ENCODE data around the gene EFHD1. TPM values are rescaled to one million over a fixed set of nuclear protein-coding genes. Genes with fewer than 3 reads are reported as not detected.
"Not testable (repeated sequence)": the region's sequence is repeated elsewhere in the genome, so short reads cannot be mapped to it uniquely, and the experiment has no call there.

The EFHD1 gene
- total RNA-seq, 4 donors from 2014 or later, result 13.3 to 23.7 (median 15.3) TPM

DNA sequence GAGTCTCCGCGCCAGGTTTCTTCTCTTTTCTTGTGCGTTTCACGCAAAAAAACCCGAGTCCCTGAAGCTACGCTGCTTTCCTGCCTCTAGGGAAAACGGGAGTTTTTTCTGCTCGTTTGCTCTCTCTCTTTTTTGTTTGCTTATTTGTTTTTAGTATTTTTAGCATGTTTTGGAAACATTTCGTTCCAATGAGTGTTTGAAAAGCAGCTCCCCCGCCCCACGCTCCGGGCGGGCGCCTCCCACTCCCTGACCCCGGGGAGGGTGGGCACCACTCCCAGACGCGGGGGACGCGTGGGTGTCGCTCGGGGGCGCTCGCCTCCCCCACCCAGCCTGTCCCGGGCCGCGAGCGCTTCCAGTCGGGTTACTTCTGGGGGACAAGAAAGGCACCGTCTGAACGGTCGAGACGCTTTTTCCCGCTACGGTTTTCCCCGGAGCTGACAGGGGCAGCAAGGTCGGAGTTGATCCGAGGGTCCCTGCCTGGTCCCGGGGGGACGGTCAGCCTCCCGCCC is 446 bp upstream of the EFHD1 start:
- Histone ChIP-seq H3K27me3 (peaks cover 9 to 76% (median 25%) of the 10 kb centered on the region in 4 donors), H3K9me3 (no peaks in the 10 kb centered on the region), H3K36me3 (no peaks in the 10 kb centered on the region), H3K4me1 (peaks cover 6 to 30% (median 28%) of the 10 kb centered on the region in 4 donors), H3K27ac (replicated peaks in 1 of 4) (peak overlapping the region; percentile 65 to 83 (median 76)), H3K4me3 (peak overlapping the region; percentile 57 to 78 (median 66))
- no peak for DNase-seq (ENCODE audit: extremely low spot score)
- 4% methylated on average over 30 of the region's 40 CpGs for WGBS
- TF ChIP-seq POLR2AphosphoS5 (IDR thresholded peaks at IDR 0.05), result peak in 1 of 2 donors; percentile 45
- TF ChIP-seq, protein P1, sequence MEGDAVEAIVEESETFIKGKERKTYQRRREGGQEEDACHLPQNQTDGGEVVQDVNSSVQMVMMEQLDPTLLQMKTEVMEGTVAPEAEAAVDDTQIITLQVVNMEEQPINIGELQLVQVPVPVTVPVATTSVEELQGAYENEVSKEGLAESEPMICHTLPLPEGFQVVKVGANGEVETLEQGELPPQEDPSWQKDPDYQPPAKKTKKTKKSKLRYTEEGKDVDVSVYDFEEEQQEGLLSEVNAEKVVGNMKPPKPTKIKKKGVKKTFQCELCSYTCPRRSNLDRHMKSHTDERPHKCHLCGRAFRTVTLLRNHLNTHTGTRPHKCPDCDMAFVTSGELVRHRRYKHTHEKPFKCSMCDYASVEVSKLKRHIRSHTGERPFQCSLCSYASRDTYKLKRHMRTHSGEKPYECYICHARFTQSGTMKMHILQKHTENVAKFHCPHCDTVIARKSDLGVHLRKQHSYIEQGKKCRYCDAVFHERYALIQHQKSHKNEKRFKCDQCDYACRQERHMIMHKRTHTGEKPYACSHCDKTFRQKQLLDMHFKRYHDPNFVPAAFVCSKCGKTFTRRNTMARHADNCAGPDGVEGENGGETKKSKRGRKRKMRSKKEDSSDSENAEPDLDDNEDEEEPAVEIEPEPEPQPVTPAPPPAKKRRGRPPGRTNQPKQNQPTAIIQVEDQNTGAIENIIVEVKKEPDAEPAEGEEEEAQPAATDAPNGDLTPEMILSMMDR (IDR thresholded peaks at IDR 0.05), result no peak
- TF ChIP-seq POLR2A (IDR thresholded peaks at IDR 0.05; ENCODE audit: low read depth), result no peak
- intact Hi-C loops (cut with DNase I), result no loop called here

GRCh38 chr2:232634206-232635150 is 1.1 kb downstream of the EFHD1 start:
- TF ChIP-seq EP300 (IDR thresholded peaks at IDR 0.05) (no peak), POLR2A (IDR thresholded peaks at IDR 0.05; ENCODE audit: low read depth) (no peak), POLR2AphosphoS5 (IDR thresholded peaks at IDR 0.05) (no peak)
- TF ChIP-seq, protein P1 (IDR thresholded peaks at IDR 0.05), result no peak
- H3K27me3 ChIP-seq, result peaks cover 9 to 66% (median 25%) of the 10 kb centered on the region in 4 donors
- no peaks in the 10 kb centered on the region for H3K36me3 ChIP-seq
- intact Hi-C loops (cut with DNase I), result no loop called here
- peak overlapping the region; percentile 65 to 83 (median 76) for H3K27ac ChIP-seq (replicated peaks in 1 of 4)
- peaks cover 6 to 30% (median 28%) of the 10 kb centered on the region in 4 donors for H3K4me1 ChIP-seq
- WGBS, result 18% methylated on average over 34 of the region's 61 CpGs
- no peak for DNase-seq (ENCODE audit: extremely low spot score)
- H3K4me3 ChIP-seq, result peak overlapping the region; percentile 57 to 78 (median 66)
- H3K9me3 ChIP-seq, result no peaks in the 10 kb centered on the region

DNA sequence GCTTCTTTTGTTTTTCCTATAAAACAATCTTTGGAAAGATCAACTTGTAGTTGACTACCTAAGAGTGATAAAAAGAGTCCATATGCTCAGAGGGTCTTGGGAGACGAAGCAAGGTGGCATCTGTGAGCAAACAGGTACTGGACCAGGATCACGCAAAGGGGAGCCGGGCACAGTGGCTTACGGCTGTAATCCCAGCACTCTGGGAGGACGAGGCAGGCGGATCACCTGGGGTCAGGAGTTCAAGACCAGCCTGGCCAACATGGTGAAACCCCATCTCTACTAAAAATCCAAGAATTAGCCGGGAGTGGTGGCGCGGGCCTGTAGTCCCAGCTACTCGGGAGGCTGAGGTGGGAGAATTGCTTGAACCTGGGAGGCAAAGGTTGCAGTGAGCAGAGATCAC is 2.0 kb downstream of the EFHD1 start:
- H3K9me3 ChIP-seq; H3K36me3 ChIP-seq; intact Hi-C loops (cut with DNase I); DNase-seq (ENCODE audit: extremely low spot score): not testable (repeated sequence)
- Histone ChIP-seq H3K27me3 (peaks cover 9 to 58% (median 24%) of the 10 kb centered on the region in 4 donors), H3K4me3 (peak overlapping the region; percentile 57 to 78 (median 66)), H3K27ac (replicated peaks in 1 of 4) (peak overlapping the region in 2 of 4 donors; percentile 78 to 83), H3K4me1 (peaks cover 6 to 30% (median 28%) of the 10 kb centered on the region in 4 donors)
- WGBS, result 94% methylated on average over 10 of the region's 10 CpGs

DNA sequence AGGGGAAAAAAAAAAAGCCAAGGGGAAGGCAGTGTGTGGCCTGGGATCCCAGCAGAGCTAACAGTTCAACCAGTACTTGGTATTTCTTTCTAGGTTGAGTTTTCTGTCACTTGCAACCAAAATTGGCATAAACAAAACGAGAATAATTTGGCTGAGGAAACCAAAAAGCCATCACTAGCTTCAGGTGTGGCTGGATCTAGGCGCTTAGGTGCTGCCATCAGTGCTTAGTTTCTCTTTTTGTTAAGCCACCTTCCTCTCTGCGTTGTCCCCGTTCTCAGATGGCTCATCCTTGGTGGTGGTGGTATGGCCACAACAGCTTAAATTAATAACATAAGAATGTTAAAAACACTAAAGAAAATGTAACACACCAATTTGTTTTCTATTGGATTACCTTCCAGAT is 2.4 kb downstream of the EFHD1 start:
- no peak for TF ChIP-seq POLR2AphosphoS5 (IDR thresholded peaks at IDR 0.05)
- DNase-seq (ENCODE audit: extremely low spot score), result no peak
- Histone ChIP-seq H3K27me3 (peaks cover 9 to 54% (median 24%) of the 10 kb centered on the region in 4 donors), H3K27ac (replicated peaks in 1 of 4) (no peak overlapping the region), H3K36me3 (no peaks in the 10 kb centered on the region), H3K9me3 (no peaks in the 10 kb centered on the region), H3K4me3 (peak overlapping the region in 3 of 4 donors; percentile 57 to 78 (median 74)), H3K4me1 (peaks cover 6 to 30% (median 28%) of the 10 kb centered on the region in 4 donors)
- WGBS, result 96% methylated on average over 4 of the region's 4 CpGs
- intact Hi-C loops (cut with DNase I), result no loop called here

GRCh38 chr2:232636788-232637420 is 3.5 kb downstream of the EFHD1 start:
- peaks cover 6 to 30% (median 28%) of the 10 kb centered on the region in 4 donors for H3K4me1 ChIP-seq
- 86% methylated on average over 16 of the region's 16 CpGs for WGBS

More at GRCh38 chr2:232636788-232637420, 3.5 kb downstream of the EFHD1 start:
- Histone ChIP-seq H3K4me3 (no peak overlapping the region), H3K27ac (replicated peaks in 1 of 4) (no peak overlapping the region), H3K9me3 (no peaks in the 10 kb centered on the region), H3K36me3 (no peaks in the 10 kb centered on the region), H3K27me3 (peaks cover 9 to 44% (median 20%) of the 10 kb centered on the region in 4 donors)
- DNase-seq (ENCODE audit: extremely low spot score), result no peak
- TF ChIP-seq EP300 (IDR thresholded peaks at IDR 0.05), result no peak
- TF ChIP-seq POLR2A (IDR thresholded peaks at IDR 0.05; ENCODE audit: low read depth), result no peak
- TF ChIP-seq, protein P1 (IDR thresholded peaks at IDR 0.05), result no peak
- TF ChIP-seq POLR2AphosphoS5 (IDR thresholded peaks at IDR 0.05), result no peak
- intact Hi-C loops (cut with DNase I), result no loop called here

Data from esophagus muscularis mucosa (tissue), 4 donors.